Stomach (tissue), 4 donors: Measurements from ENCODE around the gene HSPB7.

ENCODE experiments used
- CTCF ChIP-seq, 7 experiments: fragments of 450-650 bp in 4 of 7; fragments of 200-600 bp in 3 of 7; sonication (generic) in 3 of 7; IDR thresholded peaks; one replicate each; pipeline ENCODE4 v1.5.1; 2016 to 2019; ENCODE audit warnings: antibody characterized with exemption in 7 of 7, control low read depth in 2 of 7, mild to moderate bottlenecking in 1 of 7
- EP300 ChIP-seq: sonication (generic); formaldehyde crosslinking; IDR thresholded peaks from one replicate; pipeline ENCODE4 v1.6.1; 2017; ENCODE audit warnings: antibody characterized with exemption
- POLR2A ChIP-seq, 4 donors: fragments of 450-650 bp; IDR thresholded peaks; one replicate each; pipeline ENCODE4 v1.6.1; 2016; ENCODE audit warnings: antibody characterized with exemption in 4 of 4, control low read depth in 2 of 4, mild to moderate bottlenecking in 1 of 4, moderate library complexity in 1 of 4
- POLR2AphosphoS5 ChIP-seq, 3 donors: sonication (generic); formaldehyde crosslinking; IDR thresholded peaks; one replicate each; pipeline ENCODE4 v1.6.1; 2016; ENCODE audit warnings: antibody characterized with exemption in 3 of 3

GRCh38 chr1:16032388-16033102 is 14.7 kb upstream of the HSPB7 start:
- peak in 6 of 7 experiments; percentile 68 to 99 (median 98) for TF ChIP-seq CTCF (IDR thresholded peaks at IDR 0.05)
- TF ChIP-seq POLR2A (IDR thresholded peaks at IDR 0.05), result no peak
- TF ChIP-seq POLR2AphosphoS5 (IDR thresholded peaks at IDR 0.05), result peak in 1 of 3 donors; percentile 22
- no peak for TF ChIP-seq EP300
